Fibroblast of the aortic adventitia (primary cell): Measurements from ENCODE around the gene UQCR10. TPM values are rescaled to one million over a fixed set of nuclear protein-coding genes. Genes with fewer than 3 reads are reported as not detected.
A peak's percentile ranks its signal among the peaks of the same experiment; 100 is the strongest.

Source experiments
- DNase-seq: peaks from one replicate; pipeline ENCODE4 v3.0.0-alpha.2; 2010; ENCODE audit warnings: low read depth
- H3K4me3 ChIP-seq: 2 replicates; pipeline ENCODE4 v1.5.1; 2011; ENCODE audit warnings: low read depth, mild to moderate bottlenecking, control low read depth, low read length, moderate library complexity
- total RNA-seq: library from RNA; depleted of rRNA; stranded (reverse); fragments of >200 nt; gene quantifications from 2 replicates; pipeline ENCODE4 v1.2.3, GENCODE V29; 2012; ENCODE audit warnings: low replicate concordance
- TF ChIP-seq, protein P1 (sequence below): IDR thresholded peaks from 2 replicates; pipeline ENCODE4 v1.5.1; 2011; ENCODE audit warnings: mild to moderate bottlenecking, low read length, control low read depth, inconsistent platforms; ENCODE audit not compliant: insufficient read depth

The UQCR10 gene
- total RNA-seq, 1 donor: 53.2 TPM

DNA sequence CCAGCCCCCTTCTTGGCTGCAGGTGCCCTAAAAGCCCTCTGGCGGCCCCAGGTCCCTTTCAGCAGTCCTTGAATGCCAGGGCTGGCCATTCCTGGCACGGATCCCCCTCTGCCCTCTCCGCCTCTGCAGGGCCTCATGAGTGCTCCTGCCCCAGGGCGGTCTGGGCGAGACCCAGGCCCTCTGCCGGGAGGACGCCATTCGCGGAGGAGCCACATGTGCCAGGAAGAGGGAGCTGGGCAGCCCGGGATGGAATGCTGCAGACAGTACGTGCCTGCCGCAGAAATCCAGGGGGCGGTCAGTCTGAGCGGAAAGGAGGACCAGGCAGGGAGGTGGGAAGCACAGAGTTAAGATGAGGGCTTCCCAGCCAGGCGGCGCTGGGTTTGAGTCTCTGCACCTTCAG is 44.6 kb upstream of the UQCR10 start:
- DNase-seq: no peak
- H3K4me3 ChIP-seq: no peak overlapping the region
- TF ChIP-seq, protein P1, sequence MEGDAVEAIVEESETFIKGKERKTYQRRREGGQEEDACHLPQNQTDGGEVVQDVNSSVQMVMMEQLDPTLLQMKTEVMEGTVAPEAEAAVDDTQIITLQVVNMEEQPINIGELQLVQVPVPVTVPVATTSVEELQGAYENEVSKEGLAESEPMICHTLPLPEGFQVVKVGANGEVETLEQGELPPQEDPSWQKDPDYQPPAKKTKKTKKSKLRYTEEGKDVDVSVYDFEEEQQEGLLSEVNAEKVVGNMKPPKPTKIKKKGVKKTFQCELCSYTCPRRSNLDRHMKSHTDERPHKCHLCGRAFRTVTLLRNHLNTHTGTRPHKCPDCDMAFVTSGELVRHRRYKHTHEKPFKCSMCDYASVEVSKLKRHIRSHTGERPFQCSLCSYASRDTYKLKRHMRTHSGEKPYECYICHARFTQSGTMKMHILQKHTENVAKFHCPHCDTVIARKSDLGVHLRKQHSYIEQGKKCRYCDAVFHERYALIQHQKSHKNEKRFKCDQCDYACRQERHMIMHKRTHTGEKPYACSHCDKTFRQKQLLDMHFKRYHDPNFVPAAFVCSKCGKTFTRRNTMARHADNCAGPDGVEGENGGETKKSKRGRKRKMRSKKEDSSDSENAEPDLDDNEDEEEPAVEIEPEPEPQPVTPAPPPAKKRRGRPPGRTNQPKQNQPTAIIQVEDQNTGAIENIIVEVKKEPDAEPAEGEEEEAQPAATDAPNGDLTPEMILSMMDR: no peak

DNA sequence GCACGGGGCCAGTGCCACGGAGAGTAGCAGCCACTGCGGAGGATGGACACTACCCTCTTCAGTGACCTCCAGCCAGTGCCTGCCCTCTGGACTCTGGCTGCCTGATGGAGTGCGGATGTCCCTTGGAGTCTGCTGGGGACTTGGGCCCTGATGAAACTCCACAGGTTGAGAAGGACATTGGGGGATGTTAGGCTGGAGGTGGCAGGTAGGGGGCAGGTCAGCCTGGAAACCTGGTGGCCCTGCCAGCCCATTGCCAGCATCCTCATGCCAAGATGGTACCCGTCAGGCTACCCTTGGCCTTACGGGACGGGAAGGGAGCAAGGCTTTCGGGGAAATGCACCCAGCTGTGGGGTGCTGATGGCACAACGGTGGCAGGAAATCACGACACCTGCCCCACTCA is 43.4 kb upstream of the UQCR10 start:
- no peak for DNase-seq
- no peak overlapping the region for H3K4me3 ChIP-seq
- TF ChIP-seq, protein P1: no peak

DNA sequence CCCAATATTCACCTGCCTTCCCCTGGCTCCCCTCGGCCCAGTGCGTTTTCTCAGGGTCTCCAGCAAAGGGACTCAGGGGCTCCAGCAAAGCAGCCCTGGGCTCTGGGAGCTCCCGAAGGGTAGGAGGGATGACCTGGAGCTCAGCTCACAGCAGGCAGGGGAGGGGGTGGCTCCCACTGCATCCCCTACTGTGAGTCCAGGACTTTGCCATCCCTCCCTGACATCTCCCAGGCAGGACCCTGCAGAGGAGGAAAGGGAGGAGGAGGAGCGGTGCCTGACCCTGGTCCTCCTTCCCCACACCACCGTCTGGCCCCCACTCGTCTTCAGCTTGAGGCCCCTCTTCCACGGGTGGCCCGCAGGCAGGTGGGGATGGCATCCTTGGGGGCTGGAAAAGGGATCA is 42.3 kb upstream of the UQCR10 start:
- TF ChIP-seq, protein P1: no peak
- no peak overlapping the region for H3K4me3 ChIP-seq
- DNase-seq: no peak

DNA sequence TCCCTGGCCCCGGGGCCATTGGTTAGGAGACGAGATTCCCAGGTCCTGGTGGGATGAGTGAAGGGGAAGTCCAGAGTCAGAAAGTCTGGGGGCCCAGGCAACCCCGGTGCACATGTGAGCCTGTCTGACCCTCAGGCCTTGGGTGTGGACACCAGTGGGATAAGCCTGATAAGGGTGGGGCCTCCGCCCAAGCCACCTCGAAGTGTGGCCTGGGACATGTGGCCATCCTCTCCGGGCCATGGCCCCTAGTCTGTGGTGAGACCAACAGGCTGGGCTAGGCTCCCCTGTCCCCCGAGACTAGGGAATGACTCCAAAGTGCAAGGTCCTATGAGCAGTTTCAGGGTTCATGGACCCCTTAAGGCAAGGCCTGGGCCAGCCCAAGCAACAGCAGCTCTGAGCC is 41.1 kb upstream of the UQCR10 start:
- TF ChIP-seq, protein P1: no peak
- H3K4me3 ChIP-seq: no peak overlapping the region
- DNase-seq: no peak

DNA sequence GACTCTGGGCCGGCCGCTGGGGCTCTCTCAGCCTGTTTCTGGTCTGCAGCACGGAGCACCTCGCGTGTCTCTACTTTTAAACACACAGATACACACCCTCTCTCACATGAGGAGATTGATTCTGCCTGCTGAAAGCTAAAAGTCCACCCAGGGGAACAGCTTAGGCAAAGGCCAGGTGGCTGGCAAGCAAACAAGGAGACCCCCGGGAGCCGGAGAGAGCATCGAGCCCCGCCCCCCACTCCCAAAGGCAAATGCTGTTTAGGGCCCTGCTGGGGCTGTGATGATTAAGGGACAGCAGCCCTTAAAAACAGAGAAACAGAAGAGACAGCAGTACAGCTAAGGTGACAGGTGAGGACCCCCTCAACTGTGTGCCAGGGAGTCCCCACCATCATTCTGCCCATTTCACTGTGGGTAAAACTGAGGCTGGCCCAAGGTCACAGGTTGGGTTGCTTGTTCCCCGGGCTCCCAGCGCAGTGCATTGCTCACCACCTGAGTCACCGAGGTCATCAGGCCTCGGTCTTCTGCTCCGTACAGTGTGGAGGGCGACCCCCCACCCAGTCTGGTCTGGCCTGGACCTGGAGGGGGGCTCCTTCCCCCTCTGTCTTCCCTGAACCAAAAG is 40.5 kb upstream of the UQCR10 start:
- no peak for DNase-seq
- no peak overlapping the region for H3K4me3 ChIP-seq
- TF ChIP-seq, protein P1: no peak

DNA sequence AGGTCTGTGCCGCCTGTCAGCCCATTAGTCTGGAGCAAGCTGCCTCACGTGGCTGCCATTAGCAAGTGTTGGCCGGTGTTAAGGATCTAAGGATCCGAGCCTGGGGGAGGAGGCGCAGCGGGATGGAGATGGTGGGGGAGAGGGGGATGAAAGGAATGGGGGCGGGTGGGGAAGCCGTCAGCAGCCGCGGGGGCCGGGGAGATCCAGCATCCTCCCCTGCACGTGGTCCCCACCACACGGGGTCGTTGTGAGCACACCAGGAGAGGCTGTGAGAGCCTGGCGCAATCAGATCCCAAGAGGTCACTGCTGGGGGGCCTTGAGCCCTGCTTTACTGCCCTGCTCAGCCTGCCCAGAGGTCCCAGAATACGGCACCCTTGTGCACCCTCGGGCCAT is 40.0 kb upstream of the UQCR10 start:
- TF ChIP-seq, protein P1: peak; percentile 36
- H3K4me3 ChIP-seq: no peak overlapping the region
- peak; percentile 35 for DNase-seq

DNA sequence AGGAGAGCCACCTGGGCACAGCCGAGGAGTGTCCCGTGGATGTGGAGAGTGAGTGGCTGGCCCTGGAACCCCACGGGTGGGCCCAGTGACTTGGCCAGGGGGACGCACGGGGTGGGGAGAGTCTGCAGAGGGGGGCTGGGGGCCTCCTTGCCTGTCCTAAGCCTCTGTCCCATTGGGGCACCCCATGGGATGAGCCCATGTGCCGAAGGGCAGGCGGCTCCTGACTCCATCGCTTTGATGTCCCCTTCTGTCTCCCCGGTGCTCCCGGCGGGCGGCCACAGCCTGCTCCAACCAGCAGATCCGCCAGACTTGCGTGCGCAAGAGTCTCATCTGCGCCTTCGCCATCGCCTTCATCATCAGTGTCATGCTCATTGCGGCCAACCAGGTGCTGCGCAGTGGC is 38.0 kb upstream of the UQCR10 start:
- H3K4me3 ChIP-seq: no peak overlapping the region
- DNase-seq: no peak
- TF ChIP-seq, protein P1: no peak
